ENCODE data around the gene UBE2N. TPM values are rescaled to one million over a fixed set of nuclear protein-coding genes. Genes with fewer than 3 reads are reported as not detected.

Gene UBE2N
- total RNA-seq, 4 donors from 2014 or later, result 2.0 to 39.0 (median 22.3) TPM

GRCh38 chr12:93476555-93476954, 34.8 kb upstream of the UBE2N start:
- intact Hi-C loops (cut with DNase I; ENCODE audit: low total_unique reads), result no loop called here
- H3K36me3 ChIP-seq, result peaks cover 0 to 49% (median 11%) of the 10 kb centered on the region in 4 donors
- DNase-seq, result no peak
- no peaks in the 10 kb centered on the region for H3K4me1 ChIP-seq
- no peak overlapping the region for H3K4me3 ChIP-seq
- no peaks in the 10 kb centered on the region for H3K9me3 ChIP-seq
- in situ Hi-C loops (cut with MboI; ENCODE audit: low pct_ligation_motif_present in 1 of 4, low pct_unique_long_range_greater_than_20kb in 1 of 4, low sequenced_read_pairs in 3 of 4), result no loop called here
- no peak overlapping the region for H3K27ac ChIP-seq
- H3K27me3 ChIP-seq, result no peaks in the 10 kb centered on the region
- TF ChIP-seq CTCF (IDR thresholded peaks at IDR 0.05) (no peak), EP300 (IDR thresholded peaks at IDR 0.05; ENCODE audit: low read depth) (no peak), POLR2AphosphoS5 (IDR thresholded peaks at IDR 0.05) (no peak), POLR2A (IDR thresholded peaks at IDR 0.05) (no peak)

GRCh38 chr12:93469386-93469785, 27.6 kb upstream of the UBE2N start:
- Histone ChIP-seq H3K4me3 (no peak overlapping the region), H3K27ac (no peak overlapping the region), H3K27me3 (no peaks in the 10 kb centered on the region), H3K4me1 (peaks cover 13 to 27% (median 22%) of the 10 kb centered on the region in 4 donors), H3K9me3 (no peaks in the 10 kb centered on the region), H3K36me3 (peaks cover 0 to 14% (median 5%) of the 10 kb centered on the region in 4 donors)
- no peak for TF ChIP-seq POLR2AphosphoS5 (IDR thresholded peaks at IDR 0.05)
- no peak for TF ChIP-seq CTCF (IDR thresholded peaks at IDR 0.05)
- no peak for TF ChIP-seq POLR2A (IDR thresholded peaks at IDR 0.05)
- no peak for TF ChIP-seq EP300 (IDR thresholded peaks at IDR 0.05; ENCODE audit: low read depth)
- in situ Hi-C loops (cut with MboI; ENCODE audit: low pct_ligation_motif_present in 1 of 4, low pct_unique_long_range_greater_than_20kb in 1 of 4, low sequenced_read_pairs in 3 of 4) (no loop called here), intact Hi-C loops (cut with DNase I; ENCODE audit: low total_unique reads) (no loop called here)
- DNase-seq, result no peak

- Histone ChIP-seq H3K36me3 (peaks cover 0 to 8% (median 3%) of the 10 kb centered on the region in 4 donors), H3K27me3 (no peaks in the 10 kb centered on the region), H3K9me3 (no peaks in the 10 kb centered on the region), H3K4me1 (peaks cover 13 to 27% (median 22%) of the 10 kb centered on the region in 4 donors), H3K27ac (peak overlapping the region; percentile 88 to 97 (median 94)), H3K4me3 (peak overlapping the region; percentile 34 to 86 (median 76))
- no peak for TF ChIP-seq EP300 (IDR thresholded peaks at IDR 0.05; ENCODE audit: low read depth)
- no peak for TF ChIP-seq CTCF (IDR thresholded peaks at IDR 0.05)
- no peak for TF ChIP-seq POLR2AphosphoS5 (IDR thresholded peaks at IDR 0.05)
- TF ChIP-seq POLR2A (IDR thresholded peaks at IDR 0.05), result no peak
- in situ Hi-C loops (cut with MboI; ENCODE audit: low pct_ligation_motif_present in 1 of 4, low pct_unique_long_range_greater_than_20kb in 1 of 4, low sequenced_read_pairs in 3 of 4), result no loop called here
- DNase-seq, result no peak
- WGBS, 2 donors (ENCODE audit: low coverage in 1 of 2), result 7 to 40% methylated on average over 1 to 7 of the region's 7 CpGs
- intact Hi-C loops (cut with DNase I; ENCODE audit: low total_unique reads), result no loop called here
Measured at GRCh38 chr12:93468008-93468371, 26.2 kb upstream of the UBE2N start.

GRCh38 chr12:93467351-93468007, 25.7 kb upstream of the UBE2N start, which contains the start of gene MRPL42:
TSS of gene MRPL42 (plus strand) at chr12:93467514. CDS start at chr12:93469286, 1,772 bp downstream.
- in situ Hi-C loops (cut with MboI; ENCODE audit: low pct_ligation_motif_present in 1 of 4, low pct_unique_long_range_greater_than_20kb in 1 of 4, low sequenced_read_pairs in 3 of 4) (no loop called here), intact Hi-C loops (cut with DNase I; ENCODE audit: low total_unique reads) (no loop called here)
- no peaks in the 10 kb centered on the region for H3K27me3 ChIP-seq
- H3K4me1 ChIP-seq, result peaks cover 13 to 27% (median 22%) of the 10 kb centered on the region in 4 donors
- TF ChIP-seq POLR2A (IDR thresholded peaks at IDR 0.05), result peak; percentile 70
- no peak for TF ChIP-seq EP300 (IDR thresholded peaks at IDR 0.05; ENCODE audit: low read depth)
- peak; percentile 67 to 88 (median 70) for TF ChIP-seq CTCF (IDR thresholded peaks at IDR 0.05)
- peak; percentile 31 to 88 (median 77) for TF ChIP-seq POLR2AphosphoS5 (IDR thresholded peaks at IDR 0.05)
- H3K27ac ChIP-seq, result peak within 1 kb of the TSS; percentile 88 to 97 (median 94)
- H3K36me3 ChIP-seq, result peaks cover 0 to 8% (median 3%) of the 10 kb centered on the region in 4 donors
- 0% methylated on average over 6 to 31 of the region's 36 CpGs for WGBS, 2 donors (ENCODE audit: low coverage in 1 of 2)
- H3K4me3 ChIP-seq, result peak within 1 kb of the TSS; percentile 34 to 86 (median 76)
- no peaks in the 10 kb centered on the region for H3K9me3 ChIP-seq
- DNase-seq, result peak; percentile 94

All from transverse colon (tissue), 4 donors.